Measurements from ENCODE around the gene NLRP1. TPM values are rescaled to one million over a fixed set of nuclear protein-coding genes. Genes with fewer than 3 reads are reported as not detected.
A peak's percentile ranks its signal among the peaks of the same experiment; 100 is the strongest.

Gene NLRP1
- total RNA-seq, 2 experiments from 2014 or later: 18.7 to 24.6 TPM

DNA sequence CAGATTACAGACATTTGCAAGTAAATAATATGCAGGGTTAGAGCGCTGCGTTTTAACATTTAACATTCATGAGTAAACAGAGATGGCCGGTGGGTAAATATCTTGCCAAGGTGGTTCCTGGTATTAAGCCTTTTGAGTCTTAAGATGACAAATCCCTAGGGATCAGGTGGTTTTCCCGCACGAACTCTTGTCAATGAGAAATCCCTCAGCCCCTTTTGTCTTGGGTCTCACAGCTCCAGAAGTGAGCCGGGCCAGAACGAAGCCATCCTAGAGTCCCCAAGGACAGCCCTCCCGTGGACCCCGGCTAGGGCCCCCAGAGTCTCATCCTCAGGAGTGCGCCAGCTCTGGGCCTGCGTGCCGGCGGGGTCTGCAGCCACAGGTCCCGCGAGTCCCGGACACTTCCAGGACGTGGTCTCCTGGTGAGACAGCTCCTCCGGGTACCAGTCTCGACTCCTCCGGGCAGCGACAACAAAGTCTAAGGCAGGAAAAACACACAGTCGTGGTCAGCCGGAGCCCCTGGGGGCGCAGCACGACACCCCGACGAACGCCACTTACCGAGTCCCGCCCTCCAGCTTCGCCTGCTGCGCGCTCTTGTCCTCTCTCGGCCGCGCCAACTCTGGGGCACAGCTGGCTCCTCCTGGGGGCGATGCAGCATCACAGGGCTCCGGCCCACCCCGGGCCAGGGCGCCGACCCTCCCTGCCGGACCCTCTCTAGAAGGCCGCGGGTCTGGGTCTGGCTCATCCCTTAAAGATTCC is 84.7 kb downstream of the NLRP1 start:
- no peak for DNase-seq (ENCODE audit: low spot score)
- H3K36me3 ChIP-seq (ENCODE audit: insufficient read depth, low read length): no peaks in the 10 kb centered on the region
- H4K20me1 ChIP-seq (ENCODE audit: insufficient read depth, low read length): no peaks in the 10 kb centered on the region
- no TSS peak for BruUV-seq (replicated peaks)
- no peak overlapping the region; the same call in 1 of the 2 replicates for H2AFZ ChIP-seq (ENCODE audit: low read length)
- ChIA-PET CTCF (ENCODE audit: unreplicated experiment) (no interaction called here), POLR2A (interaction anchor here (0.6 kb wide), 1 partner anchor 984 kb away, joined by 5 read pairs; no protein-coding TSS in a partner anchor)
- H3K9me3 ChIP-seq (ENCODE audit: low read length): no peaks in the 10 kb centered on the region
- no peak overlapping the region for H3K27ac ChIP-seq (ENCODE audit: low read depth, low read length, poor library complexity, severe bottlenecking)
- H3K79me2 ChIP-seq (ENCODE audit: insufficient read depth, low read depth, low read length): no peaks in the 10 kb centered on the region
- intact Hi-C loops (cut with micrococcal nuclease; ENCODE audit: unreplicated experiment): no loop called here
- no peaks in the 10 kb centered on the region for H3K9me2 ChIP-seq (ENCODE audit: insufficient read depth, low read length)
- H3K4me1 ChIP-seq (ENCODE audit: insufficient read depth, low read length, poor library complexity, severe bottlenecking): peaks cover 11% of the 10 kb centered on the region
- no peak overlapping the region for H3K4me3 ChIP-seq (ENCODE audit: low read depth, low read length, poor library complexity, severe bottlenecking)
- H3K4me2 ChIP-seq (ENCODE audit: low read length): 0 out of 2 replicates have a peak overlapping the region, but pooled peaks have one; percentile 63
- TF ChIP-seq EZH2phosphoT487 (IDR thresholded peaks at IDR 0.05; ENCODE audit: borderline replicate concordance, low read depth, low read length): no peak
- TF ChIP-seq, protein P1, sequence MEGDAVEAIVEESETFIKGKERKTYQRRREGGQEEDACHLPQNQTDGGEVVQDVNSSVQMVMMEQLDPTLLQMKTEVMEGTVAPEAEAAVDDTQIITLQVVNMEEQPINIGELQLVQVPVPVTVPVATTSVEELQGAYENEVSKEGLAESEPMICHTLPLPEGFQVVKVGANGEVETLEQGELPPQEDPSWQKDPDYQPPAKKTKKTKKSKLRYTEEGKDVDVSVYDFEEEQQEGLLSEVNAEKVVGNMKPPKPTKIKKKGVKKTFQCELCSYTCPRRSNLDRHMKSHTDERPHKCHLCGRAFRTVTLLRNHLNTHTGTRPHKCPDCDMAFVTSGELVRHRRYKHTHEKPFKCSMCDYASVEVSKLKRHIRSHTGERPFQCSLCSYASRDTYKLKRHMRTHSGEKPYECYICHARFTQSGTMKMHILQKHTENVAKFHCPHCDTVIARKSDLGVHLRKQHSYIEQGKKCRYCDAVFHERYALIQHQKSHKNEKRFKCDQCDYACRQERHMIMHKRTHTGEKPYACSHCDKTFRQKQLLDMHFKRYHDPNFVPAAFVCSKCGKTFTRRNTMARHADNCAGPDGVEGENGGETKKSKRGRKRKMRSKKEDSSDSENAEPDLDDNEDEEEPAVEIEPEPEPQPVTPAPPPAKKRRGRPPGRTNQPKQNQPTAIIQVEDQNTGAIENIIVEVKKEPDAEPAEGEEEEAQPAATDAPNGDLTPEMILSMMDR (conservative IDR thresholded peaks at IDR 0.05; ENCODE audit: low read length): no peak

DNA sequence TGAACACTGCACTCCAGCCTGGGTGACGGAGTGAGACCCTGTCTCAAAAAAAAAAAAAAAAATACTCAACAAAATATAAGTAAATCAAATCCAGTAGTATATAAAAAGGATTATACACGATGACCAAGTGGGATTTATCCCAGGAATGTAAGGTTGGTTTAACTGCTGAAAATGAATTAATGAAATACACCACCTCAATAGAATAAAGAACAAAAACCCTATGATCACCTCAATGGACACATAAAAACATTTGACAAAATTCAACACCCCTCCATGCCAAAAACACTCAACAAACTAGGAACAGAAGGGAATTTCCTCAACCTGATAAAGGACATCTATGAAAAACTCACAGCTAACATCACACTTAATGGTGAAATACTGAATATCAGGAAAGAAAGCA is 91.3 kb downstream of the NLRP1 start:
- H3K36me3 ChIP-seq (ENCODE audit: insufficient read depth, low read length): peaks cover 42% of the 10 kb centered on the region
- no peak overlapping the region for H3K4me3 ChIP-seq (ENCODE audit: low read depth, low read length, poor library complexity, severe bottlenecking)
- POLR2A ChIA-PET: no interaction called here
- DNase-seq (ENCODE audit: low spot score): no peak
- BruUV-seq (replicated peaks): no TSS peak
- H3K9me2 ChIP-seq (ENCODE audit: insufficient read depth, low read length): no peaks in the 10 kb centered on the region
- no peak overlapping the region for H3K4me2 ChIP-seq (ENCODE audit: low read length)
- CTCF ChIA-PET (ENCODE audit: unreplicated experiment): no interaction called here
- H4K20me1 ChIP-seq (ENCODE audit: insufficient read depth, low read length): peaks cover 2% of the 10 kb centered on the region
- no peak overlapping the region for H2AFZ ChIP-seq (ENCODE audit: low read length)
- H3K4me1 ChIP-seq (ENCODE audit: insufficient read depth, low read length, poor library complexity, severe bottlenecking): peaks cover 5% of the 10 kb centered on the region
- no peak overlapping the region for H3K27ac ChIP-seq (ENCODE audit: low read depth, low read length, poor library complexity, severe bottlenecking)
- TF ChIP-seq, protein P1 (conservative IDR thresholded peaks at IDR 0.05; ENCODE audit: low read length): no peak
- TF ChIP-seq EZH2phosphoT487 (IDR thresholded peaks at IDR 0.05; ENCODE audit: borderline replicate concordance, low read depth, low read length): no peak
- H3K9me3 ChIP-seq (ENCODE audit: low read length): 0 out of 2 replicates have a peak, but pooled peaks cover 6% of the 10 kb centered on the region
- peaks cover 25% of the 10 kb centered on the region for H3K79me2 ChIP-seq (ENCODE audit: insufficient read depth, low read depth, low read length)
- intact Hi-C loops (cut with micrococcal nuclease; ENCODE audit: unreplicated experiment): no loop called here

DNA sequence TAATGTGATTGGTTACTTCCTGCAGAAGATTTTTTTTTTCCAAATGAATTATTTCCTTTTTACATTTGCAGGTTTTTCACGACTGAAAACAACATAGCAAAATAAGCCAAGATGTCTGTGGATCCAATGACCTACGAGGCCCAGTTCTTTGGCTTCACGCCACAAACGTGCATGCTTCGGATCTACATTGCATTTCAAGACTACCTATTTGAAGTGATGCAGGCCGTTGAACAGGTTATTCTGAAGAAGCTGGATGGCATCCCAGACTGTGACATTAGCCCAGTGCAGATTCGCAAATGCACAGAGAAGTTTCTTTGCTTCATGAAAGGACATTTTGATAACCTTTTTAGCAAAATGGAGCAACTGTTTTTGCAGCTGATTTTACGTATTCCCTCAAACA is 95.6 kb downstream of the NLRP1 start:
- no peak overlapping the region for H3K4me2 ChIP-seq (ENCODE audit: low read length)
- no TSS peak for BruUV-seq (replicated peaks)
- peaks cover 24% of the 10 kb centered on the region for H3K4me1 ChIP-seq (ENCODE audit: insufficient read depth, low read length, poor library complexity, severe bottlenecking)
- ChIA-PET POLR2A (no interaction called here), CTCF (ENCODE audit: unreplicated experiment) (no interaction called here)
- H3K27ac ChIP-seq (ENCODE audit: low read depth, low read length, poor library complexity, severe bottlenecking): no peak overlapping the region
- H3K9me2 ChIP-seq (ENCODE audit: insufficient read depth, low read length): no peaks in the 10 kb centered on the region
- H3K9me3 ChIP-seq (ENCODE audit: low read length): 0 out of 2 replicates have a peak, but pooled peaks cover 6% of the 10 kb centered on the region
- intact Hi-C loops (cut with micrococcal nuclease; ENCODE audit: unreplicated experiment): loop anchor here (5.0 kb wide), 1 partner anchor 94 kb away; the partner anchor contains the start of gene NLRP1
- DNase-seq (ENCODE audit: low spot score): no peak
- H3K79me2 ChIP-seq (ENCODE audit: insufficient read depth, low read depth, low read length): peaks cover 55% of the 10 kb centered on the region
- peaks cover 58% of the 10 kb centered on the region for H3K36me3 ChIP-seq (ENCODE audit: insufficient read depth, low read length)
- peaks cover 14% of the 10 kb centered on the region for H4K20me1 ChIP-seq (ENCODE audit: insufficient read depth, low read length)
- no peak overlapping the region for H2AFZ ChIP-seq (ENCODE audit: low read length)
- TF ChIP-seq, protein P1 (conservative IDR thresholded peaks at IDR 0.05; ENCODE audit: low read length): no peak
- TF ChIP-seq EZH2phosphoT487 (IDR thresholded peaks at IDR 0.05; ENCODE audit: borderline replicate concordance, low read depth, low read length): no peak
- no peak overlapping the region for H3K4me3 ChIP-seq (ENCODE audit: low read depth, low read length, poor library complexity, severe bottlenecking)

Measured in OCI-LY7 (cell line).